Spleen (tissue), 7 donors: ENCODE data around the gene PGM3.

Source experiments
- CTCF ChIP-seq, 11 experiments: fragments of 200-600 bp in 7 of 11; fragments of 450-650 bp in 4 of 11; sonication (generic) in 4 of 11; IDR thresholded peaks in 8 of 11; conservative IDR thresholded peaks in 3 of 11; 1 replicate in 7 of 11; 2 replicates in 4 of 11; pipeline versions ENCODE4 v1.4.0 to v1.8.0; 2016 to 2021; ENCODE audit warnings: antibody characterized with exemption in 11 of 11, inconsistent platforms in 4 of 11, mild to moderate bottlenecking in 1 of 11
- POLR2A ChIP-seq, 3 donors: fragments of 450-650 bp; IDR thresholded peaks; one replicate each; pipeline ENCODE4 v1.5.1; 2017; ENCODE audit warnings: antibody characterized with exemption in 3 of 3, mild to moderate bottlenecking in 1 of 3
- donor health status: DM: no; HTN: no; CAD: no; lungs with moderate emphysema.
- donor health status: DM: no; HTN: no; CAD: no.
- donor health status: DM: no; HTN: no; CAD: no.

- no peak for TF ChIP-seq CTCF (IDR thresholded peaks at IDR 0.05 in 8 of 11, conservative IDR thresholded peaks at IDR 0.05 in 3 of 11)
- no peak for TF ChIP-seq POLR2A (IDR thresholded peaks at IDR 0.05)
These were observed 23.7 kb upstream of the PGM3 start for GRCh38 chr6:83216806-83217205.
